Esophagus squamous epithelium (tissue), 4 donors: Measurements from ENCODE around the gene PROB1.

Experiments used
- POLR2A ChIP-seq, 4 donors: fragments of 450-650 bp; IDR thresholded peaks; one replicate each; pipeline ENCODE4 v1.6.1; 2017; ENCODE audit warnings: antibody characterized with exemption in 4 of 4, mild to moderate bottlenecking in 4 of 4, moderate library complexity in 3 of 4
- TF ChIP-seq, protein P1 (sequence below), 6 experiments: fragments of 450-650 bp in 4 of 6; fragments of 200-600 bp in 2 of 6; sonication (generic) in 2 of 6; IDR thresholded peaks; one replicate each; pipeline ENCODE4 v1.5.1; 2016 to 2019; ENCODE audit warnings: antibody characterized with exemption in 6 of 6, mild to moderate bottlenecking in 4 of 6, moderate library complexity in 4 of 6

DNA sequence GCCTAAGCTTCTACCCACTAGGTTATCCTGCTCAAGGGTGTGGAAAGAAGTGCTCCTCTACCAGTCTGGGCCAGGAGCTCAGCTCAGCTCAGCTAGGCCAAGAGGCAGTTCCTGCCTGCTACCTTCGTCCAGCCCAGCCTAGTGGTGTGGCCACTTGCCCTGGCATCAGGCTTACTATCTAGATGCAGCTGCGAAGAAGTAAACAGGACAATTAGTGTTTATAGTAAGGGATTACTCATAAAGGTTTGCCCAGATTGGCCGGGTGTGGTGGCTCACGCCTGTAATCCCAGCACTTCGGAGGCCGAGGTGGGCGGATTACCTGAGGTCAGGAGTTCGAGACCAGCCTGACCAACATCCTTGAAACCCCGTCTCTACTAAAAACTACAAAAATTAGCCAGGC lies 21.7 kb upstream of the PROB1 start:
- TF ChIP-seq, protein P1, sequence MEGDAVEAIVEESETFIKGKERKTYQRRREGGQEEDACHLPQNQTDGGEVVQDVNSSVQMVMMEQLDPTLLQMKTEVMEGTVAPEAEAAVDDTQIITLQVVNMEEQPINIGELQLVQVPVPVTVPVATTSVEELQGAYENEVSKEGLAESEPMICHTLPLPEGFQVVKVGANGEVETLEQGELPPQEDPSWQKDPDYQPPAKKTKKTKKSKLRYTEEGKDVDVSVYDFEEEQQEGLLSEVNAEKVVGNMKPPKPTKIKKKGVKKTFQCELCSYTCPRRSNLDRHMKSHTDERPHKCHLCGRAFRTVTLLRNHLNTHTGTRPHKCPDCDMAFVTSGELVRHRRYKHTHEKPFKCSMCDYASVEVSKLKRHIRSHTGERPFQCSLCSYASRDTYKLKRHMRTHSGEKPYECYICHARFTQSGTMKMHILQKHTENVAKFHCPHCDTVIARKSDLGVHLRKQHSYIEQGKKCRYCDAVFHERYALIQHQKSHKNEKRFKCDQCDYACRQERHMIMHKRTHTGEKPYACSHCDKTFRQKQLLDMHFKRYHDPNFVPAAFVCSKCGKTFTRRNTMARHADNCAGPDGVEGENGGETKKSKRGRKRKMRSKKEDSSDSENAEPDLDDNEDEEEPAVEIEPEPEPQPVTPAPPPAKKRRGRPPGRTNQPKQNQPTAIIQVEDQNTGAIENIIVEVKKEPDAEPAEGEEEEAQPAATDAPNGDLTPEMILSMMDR (IDR thresholded peaks at IDR 0.05) = no peak
- no peak for TF ChIP-seq POLR2A (IDR thresholded peaks at IDR 0.05)
